ENCODE measurements around the gene PRUNE2. TPM values are rescaled to one million over a fixed set of nuclear protein-coding genes. Genes with fewer than 3 reads are reported as not detected.

The PRUNE2 gene
- total RNA-seq, 1 experiment from 2014 or later: 0.59 TPM

- H3K27ac ChIP-seq (ENCODE audit: low read depth, low read length): no peak overlapping the region
- H3K9ac ChIP-seq (ENCODE audit: low read length): no peak overlapping the region
- H3K9me2 ChIP-seq (ENCODE audit: insufficient read depth): no peaks in the 10 kb centered on the region
- DNase-seq (ENCODE audit: low read depth, low spot score) (no peak), ATAC-seq (no peak)
- no peak overlapping the region for H3K4me2 ChIP-seq (ENCODE audit: low read length)
- no peaks in the 10 kb centered on the region for H3K79me2 ChIP-seq (ENCODE audit: insufficient read depth, low read length)
- CTCF ChIA-PET: no interaction called here
- no peaks in the 10 kb centered on the region for H4K20me1 ChIP-seq (ENCODE audit: insufficient read depth)
- BruUV-seq (replicated peaks): no TSS peak
- no peak for TF ChIP-seq EZH2 (IDR thresholded peaks at IDR 0.05)
- TF ChIP-seq YY1 (IDR thresholded peaks at IDR 0.05; ENCODE audit: extremely low read depth, insufficient replicate concordance, low read depth, low read length): no peak
- TF ChIP-seq POLR2AphosphoS5 (IDR thresholded peaks at IDR 0.05; ENCODE audit: low read depth, low read length): no peak
- no peak for TF ChIP-seq POLR2A (IDR thresholded peaks at IDR 0.05; ENCODE audit: borderline replicate concordance, extremely low read depth, insufficient read depth, insufficient read length)
- no peak for TF ChIP-seq EZH2phosphoT487 (IDR thresholded peaks at IDR 0.05; ENCODE audit: borderline replicate concordance)
- no peak for TF ChIP-seq FOSL1 (IDR thresholded peaks at IDR 0.05; ENCODE audit: low read depth)
- TF ChIP-seq SRF (IDR thresholded peaks at IDR 0.05; ENCODE audit: low read depth): no peak
- no peak for TF ChIP-seq EGR1 (IDR thresholded peaks at IDR 0.05; ENCODE audit: low read depth)
- POLR2A ChIA-PET: no interaction called here
- no peaks in the 10 kb centered on the region for H3K27me3 ChIP-seq (ENCODE audit: insufficient read depth, low read length)
- RAD21 ChIA-PET (ENCODE audit: low non-redundant PET in 1 of 2, low total read pairs in 2 of 2, uncharacterized antibody in 2 of 2, unreplicated experiment in 2 of 2): no interaction called here
- intact Hi-C loops (cut with micrococcal nuclease): no loop called here
- no peaks in the 10 kb centered on the region for H3K4me1 ChIP-seq (ENCODE audit: control insufficient read depth in 1 of 2, insufficient read depth in 2 of 2, low read length in 2 of 2)
- H3K9me3 ChIP-seq (ENCODE audit: control insufficient read depth in 1 of 2, insufficient read depth in 1 of 2, low read depth in 1 of 2, low read length in 2 of 2): no peaks in the 10 kb centered on the region
- no peak overlapping the region for H2AFZ ChIP-seq (ENCODE audit: low read depth, low read length, poor library complexity, severe bottlenecking)
- H3K4me3 ChIP-seq (replicated peaks in 1 of 2; ENCODE audit: low read depth in 1 of 2, low read length in 2 of 2): no peak overlapping the region
- H3K36me3 ChIP-seq (ENCODE audit: control insufficient read depth in 1 of 2, insufficient read depth in 2 of 2, low read length in 2 of 2): no peaks in the 10 kb centered on the region
Observed at GRCh38 chr9:76571743-76572146, 334.2 kb downstream of the PRUNE2 start.

GRCh38 chr9:76571288-76571687 is 334.6 kb downstream of the PRUNE2 start:
- Histone ChIP-seq H3K4me3 (replicated peaks in 1 of 2; ENCODE audit: low read depth in 1 of 2, low read length in 2 of 2) (no peak overlapping the region), H3K9me3 (ENCODE audit: control insufficient read depth in 1 of 2, insufficient read depth in 1 of 2, low read depth in 1 of 2, low read length in 2 of 2) (no peaks in the 10 kb centered on the region), H3K9me2 (ENCODE audit: insufficient read depth) (no peaks in the 10 kb centered on the region), H4K20me1 (ENCODE audit: insufficient read depth) (no peaks in the 10 kb centered on the region), H2AFZ (ENCODE audit: low read depth, low read length, poor library complexity, severe bottlenecking) (no peak overlapping the region), H3K79me2 (ENCODE audit: insufficient read depth, low read length) (no peaks in the 10 kb centered on the region), H3K36me3 (ENCODE audit: control insufficient read depth in 1 of 2, insufficient read depth in 2 of 2, low read length in 2 of 2) (no peaks in the 10 kb centered on the region), H3K4me1 (ENCODE audit: control insufficient read depth in 1 of 2, insufficient read depth in 2 of 2, low read length in 2 of 2) (no peaks in the 10 kb centered on the region), H3K9ac (ENCODE audit: low read length) (no peak overlapping the region), H3K4me2 (ENCODE audit: low read length) (no peak overlapping the region), H3K27me3 (ENCODE audit: insufficient read depth, low read length) (no peaks in the 10 kb centered on the region), H3K27ac (ENCODE audit: low read depth, low read length) (no peak overlapping the region)
- no TSS peak for BruUV-seq (replicated peaks)
- no peak for ATAC-seq
- ChIA-PET CTCF (no interaction called here), POLR2A (no interaction called here), RAD21 (ENCODE audit: low non-redundant PET in 1 of 2, low total read pairs in 2 of 2, uncharacterized antibody in 2 of 2, unreplicated experiment in 2 of 2) (no interaction called here)
- DNase-seq (ENCODE audit: low read depth, low spot score): no peak
- intact Hi-C loops (cut with micrococcal nuclease): no loop called here
- TF ChIP-seq CTCF (IDR thresholded peaks at IDR 0.05 in 2 of 3, conservative IDR thresholded peaks at IDR 0.05 in 1 of 3; ENCODE audit: borderline replicate concordance in 1 of 3, insufficient read depth in 1 of 3, low read depth in 2 of 3, low read length in 2 of 3) (no peak), TCF7L2 (IDR thresholded peaks at IDR 0.05; ENCODE audit: borderline replicate concordance, extremely low read depth, insufficient read depth, insufficient read length) (no peak), EZH2phosphoT487 (IDR thresholded peaks at IDR 0.05; ENCODE audit: borderline replicate concordance) (no peak), POLR2A (IDR thresholded peaks at IDR 0.05; ENCODE audit: borderline replicate concordance, extremely low read depth, insufficient read depth, insufficient read length) (no peak), SIN3A (IDR thresholded peaks at IDR 0.05; ENCODE audit: low read depth) (no peak), REST (IDR thresholded peaks at IDR 0.05; ENCODE audit: low read depth) (no peak), POLR2AphosphoS5 (IDR thresholded peaks at IDR 0.05; ENCODE audit: low read depth, low read length) (no peak)
- TF ChIP-seq, protein P1, sequence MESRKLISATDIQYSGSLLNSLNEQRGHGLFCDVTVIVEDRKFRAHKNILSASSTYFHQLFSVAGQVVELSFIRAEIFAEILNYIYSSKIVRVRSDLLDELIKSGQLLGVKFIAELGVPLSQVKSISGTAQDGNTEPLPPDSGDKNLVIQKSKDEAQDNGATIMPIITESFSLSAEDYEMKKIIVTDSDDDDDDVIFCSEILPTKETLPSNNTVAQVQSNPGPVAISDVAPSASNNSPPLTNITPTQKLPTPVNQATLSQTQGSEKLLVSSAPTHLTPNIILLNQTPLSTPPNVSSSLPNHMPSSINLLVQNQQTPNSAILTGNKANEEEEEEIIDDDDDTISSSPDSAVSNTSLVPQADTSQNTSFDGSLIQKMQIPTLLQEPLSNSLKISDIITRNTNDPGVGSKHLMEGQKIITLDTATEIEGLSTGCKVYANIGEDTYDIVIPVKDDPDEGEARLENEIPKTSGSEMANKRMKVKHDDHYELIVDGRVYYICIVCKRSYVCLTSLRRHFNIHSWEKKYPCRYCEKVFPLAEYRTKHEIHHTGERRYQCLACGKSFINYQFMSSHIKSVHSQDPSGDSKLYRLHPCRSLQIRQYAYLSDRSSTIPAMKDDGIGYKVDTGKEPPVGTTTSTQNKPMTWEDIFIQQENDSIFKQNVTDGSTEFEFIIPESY (IDR thresholded peaks at IDR 0.05; ENCODE audit: extremely low read depth, insufficient replicate concordance, low read length): no peak

Measured in HCT116 (cell line).